Activated effector memory CD4-positive, alpha-beta T cell treated with Interleukin-2 at 50 U/mL for 16 hours (primary cell): ENCODE results near the gene ACER3.
"Not testable (repeated sequence)": the region's sequence is repeated elsewhere in the genome, so short reads cannot be mapped to it uniquely, and the experiment has no call there.

Experiments
- DNase-seq: peaks from one replicate; pipeline ENCODE4 v3.0.0-alpha.2; 2020

Gene ACER3

DNA sequence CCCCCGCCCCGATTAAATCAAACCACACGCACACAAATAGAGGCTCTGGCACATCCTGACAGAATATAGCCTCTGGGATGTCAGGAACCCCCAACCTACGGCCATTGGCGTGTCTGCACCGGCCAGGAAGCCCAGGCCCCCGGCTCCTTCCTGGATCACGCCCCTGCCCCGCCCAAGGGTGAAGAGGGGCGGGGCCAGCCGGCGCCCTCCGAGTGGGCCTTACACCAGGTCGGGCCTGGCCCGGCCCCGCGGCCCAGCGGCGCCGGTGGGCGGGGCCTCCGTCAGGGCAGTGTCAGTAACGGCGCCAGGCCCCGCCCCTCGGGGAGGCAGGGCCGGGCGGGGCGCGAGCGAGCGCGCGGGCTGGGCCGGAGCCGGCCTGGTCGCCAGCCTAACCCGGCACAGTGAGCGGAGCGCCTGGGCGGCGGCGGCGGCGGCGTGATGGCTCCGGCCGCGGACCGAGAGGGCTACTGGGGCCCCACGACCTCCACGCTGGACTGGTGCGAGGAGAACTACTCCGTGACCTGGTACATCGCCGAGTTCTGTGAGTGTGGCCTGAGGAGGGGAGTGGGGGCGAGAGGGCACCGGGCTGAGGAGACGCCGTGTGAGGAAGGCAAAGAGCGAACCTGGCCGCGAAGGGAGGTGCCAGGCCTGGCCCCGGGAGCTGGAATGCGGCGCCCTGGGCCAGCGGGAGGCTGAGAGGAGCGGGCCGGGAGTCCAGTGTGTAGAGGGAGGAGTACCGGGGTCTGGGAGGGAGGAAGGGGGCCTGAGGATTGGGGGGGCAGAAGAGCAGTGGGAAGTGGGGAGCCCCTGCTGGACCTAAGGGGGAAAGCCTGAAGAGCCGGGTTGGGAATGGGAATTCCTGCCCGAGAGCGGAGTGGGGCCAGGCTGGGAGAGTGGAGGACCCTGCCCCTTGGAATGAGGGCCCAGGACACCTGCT, at the start of gene ACER3:
Gene ACER3, plus strand, starts transcription at position 380 of the 937 bp plus-strand sequence. Its CDS starts 59 bp downstream, at position 439.
- peak; percentile 67 for DNase-seq

DNA sequence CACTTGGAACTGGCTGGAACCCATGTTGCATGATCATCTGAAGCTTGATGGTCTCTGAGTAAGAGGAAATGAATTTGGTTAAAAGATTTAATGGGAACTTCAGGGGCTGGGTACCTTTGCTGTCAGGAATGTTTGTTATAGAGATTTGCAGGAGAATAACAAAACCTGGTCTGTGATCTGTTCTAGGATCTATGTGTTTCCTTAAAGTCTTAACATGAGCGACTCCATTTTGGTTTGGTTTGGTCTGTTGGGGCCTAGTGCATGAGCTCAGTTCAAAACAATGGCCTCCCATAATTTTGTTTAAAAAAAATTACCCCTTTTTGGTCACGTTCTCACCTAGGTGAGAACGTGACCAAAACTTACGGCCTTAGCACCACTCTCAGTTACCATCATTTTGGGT, 49.5 kb upstream of the ACER3 start:
- no peak for DNase-seq

DNA sequence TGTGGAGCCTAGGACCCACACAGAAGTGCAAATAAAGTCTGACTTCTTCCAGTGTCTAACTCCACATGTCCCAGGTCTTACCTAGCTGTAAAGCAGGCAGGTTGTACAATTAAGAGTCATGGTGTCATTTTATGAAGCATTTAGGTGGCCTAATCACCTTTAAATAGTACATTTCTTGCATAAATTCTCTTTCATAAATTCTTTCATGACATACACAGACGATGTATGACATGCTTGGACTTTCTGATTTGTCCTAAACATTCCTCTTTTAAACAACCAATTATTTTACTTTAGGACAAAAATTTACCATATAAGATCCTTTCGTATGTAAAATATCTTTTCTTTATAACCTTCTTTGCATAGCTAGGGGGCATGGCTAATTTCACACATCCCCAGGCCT, 46.3 kb upstream of the ACER3 start:
- DNase-seq = no peak

DNA sequence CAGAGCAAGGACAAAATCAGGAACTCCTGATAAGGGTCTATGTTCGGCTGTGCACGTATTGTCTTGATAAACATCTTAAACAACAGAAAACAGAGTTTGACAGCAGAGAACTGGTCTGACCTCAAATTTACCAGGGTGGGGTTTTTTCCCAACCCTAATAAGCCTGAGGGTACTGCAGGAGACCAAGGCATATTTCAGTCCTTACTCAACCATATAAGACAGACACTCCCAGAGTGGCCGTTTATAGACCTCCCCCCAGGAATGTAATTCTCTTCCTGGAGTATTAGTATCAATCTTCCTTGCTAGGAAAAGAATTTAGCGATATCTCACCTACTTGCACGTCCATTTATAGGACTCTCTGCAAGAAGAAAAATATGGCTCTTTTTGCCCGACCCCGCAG, 45.0 kb upstream of the ACER3 start:
- not testable (repeated sequence) for DNase-seq

DNA sequence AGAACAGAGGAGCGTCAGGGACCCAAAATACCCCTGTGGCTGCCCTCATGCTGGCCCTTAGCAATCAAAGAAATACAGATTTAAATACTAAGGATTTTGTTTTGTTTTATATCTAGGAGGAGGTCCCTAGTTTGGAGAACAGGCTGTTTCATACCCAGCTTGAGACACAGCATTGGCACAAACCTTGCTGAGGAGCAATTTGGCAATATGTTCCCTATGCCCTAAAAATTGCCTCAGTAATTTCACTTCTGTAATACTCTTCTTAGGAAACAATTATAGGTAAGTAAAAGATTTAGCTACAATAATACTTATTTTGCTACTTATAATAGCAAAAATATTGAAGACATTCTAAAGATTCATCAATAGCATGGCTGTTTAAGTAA, 40.5 kb upstream of the ACER3 start:
- no peak for DNase-seq

DNA sequence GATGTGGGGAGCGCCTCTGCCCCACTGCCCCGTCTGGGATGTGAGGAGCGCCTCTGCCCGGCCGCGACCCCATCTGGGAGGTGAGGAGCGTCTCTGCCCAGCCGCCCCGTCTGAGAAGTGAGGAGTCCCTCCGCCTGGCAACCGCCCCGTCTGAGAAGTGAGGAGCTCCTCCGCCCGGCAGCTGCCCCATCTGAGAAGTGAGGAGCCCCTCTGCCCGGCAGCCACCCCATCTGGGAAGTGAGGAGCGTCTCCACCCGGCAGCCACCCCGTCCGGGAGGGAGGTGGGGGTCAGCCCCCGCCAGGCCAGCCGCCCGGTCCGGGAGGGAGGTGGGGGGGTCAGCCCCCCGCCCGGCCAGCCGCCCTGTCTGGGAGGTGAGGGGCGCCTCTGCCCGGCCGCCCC, 39.3 kb upstream of the ACER3 start:
- not testable (repeated sequence) for DNase-seq

DNA sequence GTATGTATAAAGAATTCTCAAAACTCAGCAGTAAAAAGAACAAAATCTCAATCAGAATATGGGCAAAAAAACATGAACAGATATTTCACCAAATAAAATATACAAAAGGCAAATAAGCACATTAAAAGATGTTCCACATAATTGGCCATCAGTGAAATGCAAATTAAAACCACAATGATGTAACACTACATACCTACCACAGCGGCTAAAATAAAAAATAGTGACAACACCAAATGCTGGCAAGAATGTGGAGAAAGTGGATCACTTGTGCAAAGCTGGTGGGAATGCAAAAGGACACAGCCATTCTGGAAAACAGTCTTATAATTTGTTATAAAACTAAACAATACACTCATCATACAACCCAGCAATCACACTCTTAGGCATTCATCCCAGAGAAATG, 38.3 kb upstream of the ACER3 start:
- no peak for DNase-seq

DNA sequence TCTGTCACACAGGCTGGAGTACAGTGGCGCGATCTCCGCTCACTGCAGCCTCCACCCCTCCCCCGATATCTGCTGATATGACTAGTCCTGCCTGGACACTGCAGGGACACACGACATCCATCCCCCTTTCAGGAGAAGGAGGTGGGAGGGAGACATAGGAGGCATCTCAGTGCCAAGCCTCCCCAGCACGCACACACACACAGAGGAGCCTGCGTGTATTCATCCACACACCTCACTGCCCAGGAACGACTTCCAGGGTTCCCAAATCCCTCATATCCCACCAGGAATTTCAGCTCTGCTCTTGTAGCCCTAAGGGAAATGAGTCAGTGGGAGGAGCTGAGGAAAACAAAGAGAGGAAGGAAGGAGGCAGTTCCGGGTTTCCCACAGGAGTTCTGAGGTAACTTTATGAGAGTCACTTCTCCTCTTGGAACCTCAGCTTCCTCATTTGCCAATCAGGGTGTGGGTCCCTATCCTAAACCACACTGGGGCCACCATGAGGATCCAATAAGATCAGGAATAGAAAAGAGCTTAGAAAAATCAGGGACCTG, 37.2 kb upstream of the ACER3 start:
- no peak for DNase-seq

DNA sequence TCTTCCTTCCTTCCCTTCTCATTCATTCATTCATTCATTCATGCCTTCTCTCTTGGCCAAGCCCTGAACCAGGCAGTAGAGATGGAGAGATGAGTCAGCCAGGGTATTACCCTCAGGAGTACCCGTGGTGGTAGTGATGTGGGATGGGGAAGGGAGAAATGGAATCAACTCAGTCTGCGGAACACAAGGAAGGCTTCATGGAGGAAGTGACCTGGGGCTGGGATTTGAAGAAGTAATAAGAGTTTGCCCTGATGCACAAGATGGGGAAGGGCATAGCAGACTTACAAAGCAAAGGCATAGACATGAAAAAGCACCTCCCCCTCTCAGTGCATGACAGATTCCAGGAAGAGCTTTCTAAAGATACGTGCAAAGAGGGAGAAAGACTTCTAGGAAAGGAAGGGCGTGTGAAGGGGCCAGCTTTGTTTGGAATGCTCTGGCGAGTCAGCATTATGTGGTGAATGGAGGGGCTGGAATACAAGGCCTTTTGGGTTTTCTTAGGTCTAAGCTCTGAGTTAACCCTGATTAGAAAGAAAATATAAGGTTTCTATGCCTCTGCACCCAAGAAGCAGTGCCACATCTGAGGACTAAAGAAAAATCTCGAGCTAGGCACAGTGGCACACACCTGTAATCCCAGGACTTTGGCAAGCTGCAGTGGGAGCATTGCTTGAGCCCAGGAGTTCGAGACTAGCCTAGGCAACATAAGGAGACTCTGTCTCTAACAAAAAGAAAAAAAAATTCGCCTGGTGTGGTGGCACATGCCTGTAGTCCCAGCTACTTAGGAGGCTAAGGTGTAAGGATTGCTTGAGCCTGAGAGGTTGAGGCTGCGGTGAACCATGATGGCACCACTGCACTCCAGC, 36.4 kb upstream of the ACER3 start:
- no peak for DNase-seq

DNA sequence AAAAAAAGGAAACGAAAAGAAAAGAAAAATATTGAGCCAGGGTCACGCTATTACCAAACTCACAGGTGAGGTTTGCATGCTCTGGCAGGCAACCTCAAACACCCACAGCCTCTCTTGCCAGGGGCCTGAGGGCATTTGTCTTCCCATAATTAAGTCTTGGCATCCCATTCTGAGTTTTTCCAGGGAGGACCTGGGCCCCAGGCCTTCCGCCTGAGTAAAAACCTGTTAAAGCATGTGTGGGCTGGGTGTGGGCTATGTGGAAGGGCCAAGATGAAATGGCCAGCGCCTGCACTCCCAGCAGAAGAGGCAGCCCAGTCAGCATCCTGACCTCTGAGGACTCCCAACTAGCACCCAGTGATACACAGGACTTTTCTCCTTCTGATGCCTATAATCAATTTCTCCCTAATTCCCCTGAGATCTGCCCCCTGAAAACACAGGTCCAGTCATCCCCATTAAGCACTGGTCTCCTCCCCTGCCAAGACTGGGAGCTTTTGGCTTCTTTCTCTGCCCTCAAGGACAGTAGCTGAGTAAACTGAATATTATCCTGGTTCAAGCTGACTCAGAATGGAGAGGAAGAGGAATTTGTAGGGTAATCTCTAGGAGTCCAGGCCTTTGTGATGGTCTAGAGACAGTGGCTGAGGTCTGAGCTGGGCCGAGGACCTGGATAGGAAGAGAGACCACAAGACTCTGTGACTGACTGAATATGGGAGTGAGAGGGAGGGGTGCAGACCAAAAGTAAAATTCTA, 35.6 kb upstream of the ACER3 start:
- DNase-seq = no peak

DNA sequence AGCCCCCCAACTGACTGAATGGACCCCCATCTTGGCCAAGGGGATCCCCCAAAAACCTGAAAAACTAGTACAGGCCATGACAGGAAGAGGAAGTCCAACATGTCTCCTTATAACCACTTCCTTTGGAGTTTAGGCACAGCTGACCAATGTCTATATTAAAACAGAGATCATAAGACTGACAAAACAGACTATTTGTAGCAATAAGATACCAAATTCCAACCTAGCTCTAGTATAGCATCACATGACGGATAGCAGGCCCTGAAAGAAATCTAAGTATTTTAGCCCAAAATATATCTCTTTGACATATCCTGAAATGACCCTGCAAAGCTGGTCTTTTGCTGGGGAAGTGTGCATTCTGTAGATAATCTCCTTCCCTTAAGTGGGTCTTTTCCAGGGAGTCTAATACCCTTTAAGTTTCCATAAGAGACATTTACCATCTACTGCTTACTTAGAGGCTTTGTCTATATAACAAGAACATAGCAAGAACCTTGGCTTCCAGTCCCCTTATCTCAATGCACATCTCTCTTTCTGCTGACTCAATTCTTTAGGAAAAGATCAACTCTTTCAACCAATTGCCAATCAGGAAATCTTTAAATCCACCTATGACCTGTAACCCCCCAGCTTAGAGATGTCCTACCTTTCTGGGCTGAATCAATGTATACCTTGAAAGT, 34.9 kb upstream of the ACER3 start:
- no peak for DNase-seq

DNA sequence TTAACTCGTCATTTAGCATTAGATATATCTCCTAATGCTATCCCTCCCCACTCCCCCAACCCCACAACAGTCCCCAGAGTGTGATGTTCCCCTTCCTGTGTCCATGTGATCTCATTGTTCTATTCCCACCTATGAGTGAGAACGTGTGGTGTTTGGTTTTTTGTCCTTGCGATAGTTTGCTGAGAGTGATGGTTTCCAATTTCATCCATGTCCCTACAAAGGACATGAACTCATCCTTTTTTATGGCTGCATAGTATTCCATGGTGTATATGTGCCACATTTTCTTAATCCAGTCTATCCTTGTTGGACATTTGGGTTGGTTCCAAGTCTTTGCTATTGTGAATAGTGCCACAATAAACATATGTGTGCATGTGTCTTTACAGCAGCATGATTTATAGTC, 34.2 kb upstream of the ACER3 start:
- DNase-seq = not testable (repeated sequence)

DNA sequence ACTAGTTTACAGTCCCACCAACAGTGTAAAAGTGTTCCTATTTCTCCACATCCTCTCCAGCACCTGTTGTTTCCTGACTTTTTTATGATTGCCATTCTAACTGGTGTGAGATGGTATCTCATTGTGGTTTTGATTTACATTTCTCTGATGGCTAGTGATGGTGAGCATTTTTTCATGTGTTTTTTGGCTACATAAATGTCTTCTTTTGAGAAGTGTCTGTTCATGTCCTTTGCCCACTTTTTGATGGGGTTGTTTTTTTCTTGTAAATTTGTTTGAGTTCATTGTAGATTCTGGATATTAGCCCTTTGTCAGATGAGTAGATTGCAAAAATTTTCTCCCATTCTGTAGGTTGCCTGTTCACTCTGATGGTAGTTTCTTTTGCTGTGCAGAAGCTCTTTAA, 33.7 kb upstream of the ACER3 start:
- not testable (repeated sequence) for DNase-seq

DNA sequence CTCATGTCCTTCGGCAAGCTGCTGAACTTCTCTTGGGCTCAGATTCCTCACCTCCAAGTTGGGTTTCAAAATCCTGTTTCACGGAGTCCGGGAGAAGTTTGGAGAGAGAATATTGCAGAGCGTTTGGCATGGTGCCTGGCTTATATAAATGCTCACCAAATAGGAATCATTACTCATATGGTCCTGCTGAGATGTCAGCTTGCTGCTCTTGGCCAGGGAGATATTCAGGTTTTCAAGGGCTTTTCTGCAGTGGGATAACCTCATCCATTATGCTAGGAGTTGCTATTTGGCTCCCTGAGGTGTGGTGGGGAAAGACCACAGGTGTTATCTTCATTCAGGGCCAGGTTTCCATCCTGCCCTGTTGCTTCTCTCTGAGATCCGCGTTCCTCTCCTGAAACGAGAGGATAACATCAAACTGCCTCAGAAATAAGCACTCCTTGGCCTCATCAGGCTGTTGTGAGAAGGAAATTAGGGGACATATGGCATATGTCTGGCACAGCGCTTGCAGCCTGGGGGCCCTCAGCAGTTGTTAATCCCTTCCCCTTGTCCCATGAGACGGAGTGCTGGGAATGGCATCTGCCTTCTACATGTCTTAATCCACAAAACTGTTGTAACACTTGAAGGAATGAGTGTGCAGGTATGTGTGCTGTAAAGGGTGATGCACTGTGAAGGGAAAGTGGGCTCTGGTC, 29.9 kb upstream of the ACER3 start:
- no peak for DNase-seq

DNA sequence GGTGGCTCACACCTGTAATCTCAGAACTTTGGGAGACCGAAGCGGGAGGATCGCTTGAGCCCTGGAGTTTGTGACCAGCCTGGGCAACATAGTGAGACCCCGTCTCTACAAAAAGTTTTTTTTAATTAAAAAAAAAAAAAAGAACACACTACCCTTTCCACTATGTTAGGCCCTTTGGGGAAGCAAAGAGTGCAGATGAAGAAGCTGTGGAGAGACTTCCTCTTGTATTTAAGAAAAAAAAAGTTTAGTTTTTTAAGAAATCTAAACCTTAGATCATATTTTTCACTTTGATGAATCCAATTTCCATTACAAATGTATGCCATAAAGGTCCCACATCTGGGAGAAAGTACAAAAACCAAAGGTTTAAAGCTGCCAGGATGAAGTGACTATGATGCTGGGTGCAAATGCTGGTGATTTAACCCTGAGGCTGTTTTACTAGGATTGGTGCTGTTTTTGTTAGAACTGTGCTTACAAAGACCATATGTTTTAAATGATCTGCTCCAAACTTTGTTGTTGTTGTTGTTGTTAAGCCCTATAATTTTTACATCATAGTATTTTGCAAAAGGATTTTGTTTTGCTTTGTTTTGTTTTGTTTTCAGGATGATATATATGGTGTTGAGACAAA, 28.9 kb upstream of the ACER3 start:
- no peak for DNase-seq

DNA sequence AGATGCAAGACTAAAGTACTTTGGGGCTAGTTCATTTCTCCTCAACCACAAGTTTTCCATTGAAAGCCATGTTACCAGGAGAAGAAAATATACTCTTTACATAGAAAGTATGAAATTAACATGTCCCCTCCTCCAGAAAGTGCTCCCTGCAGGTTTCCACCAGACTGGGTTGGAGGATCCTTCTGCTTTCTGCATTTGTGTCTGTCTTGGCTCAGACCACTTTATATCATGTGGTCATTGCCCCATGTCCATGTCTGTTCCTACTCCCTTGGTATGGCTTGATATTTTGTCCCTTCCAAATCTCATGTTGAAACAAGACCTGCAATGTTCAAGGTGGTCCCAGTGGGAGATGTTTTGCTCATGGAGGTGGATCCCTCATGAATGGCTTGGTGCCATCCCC, 28.4 kb upstream of the ACER3 start:
- no peak for DNase-seq

DNA sequence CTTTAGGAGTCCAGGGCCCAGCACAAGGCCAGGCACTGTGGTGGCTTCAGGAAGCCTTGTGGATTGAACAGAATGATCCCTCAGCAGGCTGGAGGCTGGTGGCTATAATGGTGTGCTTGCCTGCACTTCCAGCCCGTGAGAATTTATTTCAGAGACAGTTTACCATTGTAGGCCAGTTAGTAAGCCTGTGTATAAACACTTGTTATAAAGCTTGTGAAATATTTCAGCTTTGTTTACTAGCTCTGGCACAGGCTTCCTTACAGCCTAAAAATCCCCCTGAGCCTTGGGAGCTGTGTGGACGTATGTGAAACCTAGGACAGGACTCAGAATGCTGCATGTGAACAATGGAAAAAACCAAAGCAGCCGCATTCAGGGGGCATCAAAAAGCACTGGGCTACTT, 26.6 kb upstream of the ACER3 start:
- DNase-seq = no peak

DNA sequence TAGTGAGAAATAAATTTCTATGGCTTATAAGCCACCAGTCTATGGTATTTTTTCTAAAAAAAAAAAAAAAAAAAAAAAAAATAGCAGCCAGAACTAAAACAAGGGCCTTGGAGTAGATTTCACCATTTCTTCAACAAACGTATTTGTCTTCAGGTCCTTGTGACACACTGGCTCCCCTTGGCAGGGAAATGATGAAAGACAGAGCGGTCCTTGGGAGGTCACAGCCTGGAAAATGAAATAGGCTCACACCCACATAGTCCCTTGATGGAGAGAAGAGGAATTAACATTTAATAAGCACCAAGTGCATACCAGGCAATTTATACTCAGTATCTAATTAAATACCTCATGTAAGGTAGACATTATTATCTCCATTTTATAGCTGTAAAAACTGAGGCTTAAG, 25.7 kb upstream of the ACER3 start:
- no peak for DNase-seq

DNA sequence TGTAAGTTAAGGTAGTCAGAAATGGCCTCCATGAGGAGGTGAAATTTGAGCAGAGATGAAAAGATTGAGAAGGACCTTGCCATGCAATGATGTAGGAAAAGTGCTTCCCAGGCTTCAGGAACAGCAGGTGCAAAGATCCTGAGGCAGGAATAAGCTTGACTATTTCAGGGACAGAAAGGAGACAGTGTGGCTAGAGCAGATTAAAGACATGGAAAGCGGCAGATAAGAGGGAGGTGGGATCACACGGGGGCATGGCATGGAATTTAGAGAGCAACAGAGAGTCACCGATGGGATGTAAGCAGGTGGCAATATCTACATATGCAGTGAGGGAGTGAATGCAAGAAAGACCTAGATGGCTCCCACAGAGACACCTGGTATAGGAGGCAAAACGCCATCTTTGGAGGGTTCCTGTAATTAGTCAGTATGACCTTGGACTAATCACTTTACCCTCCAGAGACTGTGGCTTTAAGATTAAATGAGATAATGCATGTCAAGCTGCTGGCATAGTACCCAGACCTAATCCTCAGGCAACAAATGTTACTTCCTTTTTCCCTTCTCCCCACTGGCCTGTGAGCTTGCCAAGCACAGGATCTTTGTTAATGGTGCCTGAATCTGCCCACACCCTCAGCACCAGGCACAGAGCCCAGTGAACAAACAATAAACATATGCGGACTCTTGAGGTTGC, 24.6 kb upstream of the ACER3 start:
- no peak for DNase-seq

DNA sequence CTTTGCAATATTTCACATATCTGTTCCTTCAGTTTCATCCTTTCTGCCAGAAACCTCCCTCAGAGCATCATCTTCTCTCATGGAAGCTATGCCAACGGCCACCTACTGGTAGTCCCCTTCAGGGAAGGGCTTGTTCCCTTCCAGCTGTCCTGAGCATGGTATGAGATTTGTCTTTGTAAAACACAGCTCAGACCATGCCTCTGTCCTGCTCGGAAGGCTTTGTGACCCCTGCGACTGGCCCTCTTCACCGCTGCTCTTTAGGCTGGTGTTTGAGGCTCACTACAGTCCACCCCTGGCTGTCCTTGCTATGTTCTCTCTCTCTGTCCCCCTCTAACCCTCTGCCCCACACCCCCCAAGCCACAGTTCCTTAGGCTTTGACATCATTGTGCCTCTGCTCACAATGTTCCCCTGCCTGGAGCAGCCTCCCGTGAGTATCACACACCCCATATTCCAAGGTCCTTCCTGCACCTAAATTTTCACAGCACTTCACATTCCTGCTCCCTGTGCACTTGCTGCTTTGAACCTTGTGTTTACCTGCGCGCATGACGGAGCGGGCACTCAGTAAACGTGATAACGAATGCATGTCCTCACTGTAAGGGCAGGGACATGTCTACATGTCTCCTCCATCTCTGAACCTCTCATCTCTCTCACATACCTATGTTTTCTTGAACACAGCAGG, 24.0 kb upstream of the ACER3 start:
- no peak for DNase-seq
